ENCODE data around the gene CACNG5. TPM values are rescaled to one million over a fixed set of nuclear protein-coding genes. Genes with fewer than 3 reads are reported as not detected.

CACNG5 gene, protein sequence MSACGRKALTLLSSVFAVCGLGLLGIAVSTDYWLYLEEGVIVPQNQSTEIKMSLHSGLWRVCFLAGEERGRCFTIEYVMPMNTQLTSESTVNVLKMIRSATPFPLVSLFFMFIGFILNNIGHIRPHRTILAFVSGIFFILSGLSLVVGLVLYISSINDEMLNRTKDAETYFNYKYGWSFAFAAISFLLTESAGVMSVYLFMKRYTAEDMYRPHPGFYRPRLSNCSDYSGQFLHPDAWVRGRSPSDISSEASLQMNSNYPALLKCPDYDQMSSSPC
- not detected in 2 replicates for total RNA-seq

DNA sequence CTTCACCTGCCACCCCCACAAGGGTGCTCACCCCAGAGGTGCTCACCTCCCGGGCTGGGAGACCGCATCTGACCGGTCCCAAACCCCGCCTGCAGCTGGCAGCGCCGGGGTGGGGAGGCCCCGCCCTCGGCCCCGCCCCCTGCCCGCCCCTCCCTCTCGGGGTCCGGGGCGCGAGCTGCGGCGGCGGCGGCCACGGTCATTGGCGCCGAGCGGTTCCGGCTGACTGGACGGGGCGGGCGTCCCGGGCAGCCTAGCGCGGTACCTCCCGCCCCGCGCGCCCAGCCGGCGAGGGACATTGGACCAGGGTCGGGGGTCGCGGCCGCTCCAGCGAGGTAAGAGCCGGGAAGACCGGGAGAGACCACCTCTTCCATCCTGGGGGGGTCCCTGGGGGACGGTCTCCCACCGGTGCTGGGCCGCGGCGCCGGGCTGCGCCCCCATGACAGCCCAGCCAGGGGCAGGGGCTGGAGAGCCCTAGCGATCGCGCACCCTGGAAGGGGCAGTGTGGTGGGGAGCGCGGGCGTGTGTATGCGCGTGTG lies at the start of gene CACNG5:
CACNG5 (plus strand) TSS at position 199 of the 536 bp plus-strand sequence. CDS start 42,216 bp downstream, outside the sequence.

Other genes with a start within 250 kb of the CACNG5 start
- not detected in 2 replicates for gene CACNG4, start 129.6 kb downstream of the CACNG5 start, total RNA-seq
- gene CACNG1, start 209.4 kb downstream of the CACNG5 start, total RNA-seq: not detected in 2 replicates